T follicular helper cell (primary cell): ENCODE results near the gene SFXN5.

Experiments
- DNase-seq: peaks from one replicate; pipeline ENCODE4 v3.0.0-alpha.2; 2020; ENCODE audit warnings: low read depth

The SFXN5 gene

GRCh38 chr2:72979896-72980295 lies 91.6 kb downstream of the SFXN5 start:
- no peak for DNase-seq

GRCh38 chr2:72975017-72975416 lies 96.5 kb downstream of the SFXN5 start:
- DNase-seq, result no peak

GRCh38 chr2:72974436-72974754 lies 97.1 kb downstream of the SFXN5 start:
- DNase-seq, result no peak

- DNase-seq, result peak; percentile 8
Measured at GRCh38 chr2:72973566-72974435, 97.7 kb downstream of the SFXN5 start.

GRCh38 chr2:72973137-72973535 lies 98.4 kb downstream of the SFXN5 start:
- DNase-seq, result no peak

- no peak for DNase-seq
Measured at GRCh38 chr2:72972352-72973136, 99.0 kb downstream of the SFXN5 start.

GRCh38 chr2:72971036-72971435 lies 100.5 kb downstream of the SFXN5 start:
- DNase-seq, result no peak

GRCh38 chr2:72969706-72970105 lies 101.8 kb downstream of the SFXN5 start:
- DNase-seq, result no peak

GRCh38 chr2:72968286-72968685 lies 103.2 kb downstream of the SFXN5 start:
- no peak for DNase-seq

- DNase-seq, result no peak
Measured at GRCh38 chr2:72965770-72966450, 105.6 kb downstream of the SFXN5 start.

GRCh38 chr2:72965016-72965415 lies 106.5 kb downstream of the SFXN5 start:
- DNase-seq, result no peak

GRCh38 chr2:72964146-72964525 lies 107.4 kb downstream of the SFXN5 start:
- no peak for DNase-seq

- DNase-seq, result no peak
Measured at GRCh38 chr2:72963423-72964145, 107.9 kb downstream of the SFXN5 start.

GRCh38 chr2:72962911-72963310 lies 108.6 kb downstream of the SFXN5 start:
- DNase-seq, result no peak

- no peak for DNase-seq
Measured at GRCh38 chr2:72961853-72962468, 109.6 kb downstream of the SFXN5 start.

- no peak for DNase-seq
Measured at GRCh38 chr2:72961036-72961720, 110.3 kb downstream of the SFXN5 start.

- no peak for DNase-seq
Measured at GRCh38 chr2:72959995-72960981, 111.2 kb downstream of the SFXN5 start.

- DNase-seq, result no peak
Measured at GRCh38 chr2:72959554-72959953, 112.0 kb downstream of the SFXN5 start.

GRCh38 chr2:72958542-72959385 lies 112.7 kb downstream of the SFXN5 start:
- DNase-seq, result no peak
